Measurements from ENCODE around the gene CRYL1. TPM values are rescaled to one million over a fixed set of nuclear protein-coding genes. Genes with fewer than 3 reads are reported as not detected.

The CRYL1 gene
- total RNA-seq, 2 donors from 2014 or later: 14.5 to 32.2 TPM

- 88 to 93% methylated on average over 5 of the region's 5 CpGs for WGBS, 2 donors
- intact Hi-C loops (cut with DNase I): no loop called here
- TF ChIP-seq POLR2A (IDR thresholded peaks at IDR 0.05) (no peak), CTCF (IDR thresholded peaks at IDR 0.05) (no peak)
These were observed 4.1 kb downstream of the CRYL1 start for GRCh38 chr13:20521364-20522115.

DNA sequence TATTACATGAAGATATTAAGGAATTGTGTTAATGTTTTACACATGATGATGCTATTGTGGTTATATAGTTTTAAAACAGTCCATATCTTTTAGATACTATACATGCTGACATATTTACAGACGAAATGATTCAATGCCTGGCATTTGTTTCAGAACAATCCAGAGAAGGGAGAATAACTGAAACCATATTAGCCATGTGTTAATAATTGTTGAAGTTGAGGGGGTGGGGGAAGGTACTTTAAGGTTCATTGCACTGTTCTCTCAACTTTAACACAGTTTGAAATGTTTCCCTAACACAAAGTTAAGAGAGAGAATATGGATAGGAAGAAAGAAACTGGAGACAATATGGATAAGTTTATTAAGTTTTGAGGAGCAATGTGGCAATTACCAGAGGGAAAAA lies 5.8 kb downstream of the CRYL1 start:
- H3K4me1 ChIP-seq: peaks cover 15% of the 10 kb centered on the region
- no peaks in the 10 kb centered on the region for H3K27me3 ChIP-seq
- H3K9me3 ChIP-seq: no peaks in the 10 kb centered on the region
- WGBS, 2 donors: 60% methylated on average over 1 of the region's 1 CpG
- intact Hi-C loops (cut with DNase I): no loop called here
- no peak for TF ChIP-seq POLR2A (IDR thresholded peaks at IDR 0.05)
- TF ChIP-seq CTCF (IDR thresholded peaks at IDR 0.05): no peak
- no peaks in the 10 kb centered on the region for H3K36me3 ChIP-seq (replicated peaks in 1 of 2; ENCODE audit: insufficient read depth in 1 of 2, low read depth in 2 of 2)
- no peak overlapping the region for H3K4me3 ChIP-seq
- DNase-seq (no peak), ATAC-seq (no peak)
- H3K27ac ChIP-seq: no peak overlapping the region

More at GRCh38 chr13:20521364-20522115, 4.1 kb downstream of the CRYL1 start:
- no peaks in the 10 kb centered on the region for H3K27me3 ChIP-seq
- H3K4me1 ChIP-seq: peaks cover 20% of the 10 kb centered on the region
- ATAC-seq: no peak
- H3K27ac ChIP-seq: no peak overlapping the region
- no peak overlapping the region for H3K4me3 ChIP-seq
- DNase-seq: no peak
- no peaks in the 10 kb centered on the region for H3K36me3 ChIP-seq (replicated peaks in 1 of 2; ENCODE audit: insufficient read depth in 1 of 2, low read depth in 2 of 2)
- H3K9me3 ChIP-seq: no peaks in the 10 kb centered on the region

GRCh38 chr13:20518660-20519100 lies 7.0 kb downstream of the CRYL1 start:
- intact Hi-C loops (cut with DNase I): no loop called here
- no peaks in the 10 kb centered on the region for H3K9me3 ChIP-seq
- ATAC-seq (no peak), DNase-seq (no peak)
- H3K27ac ChIP-seq: no peak overlapping the region
- H3K27me3 ChIP-seq: no peaks in the 10 kb centered on the region
- H3K4me1 ChIP-seq: peaks cover 8% of the 10 kb centered on the region
- H3K4me3 ChIP-seq: no peak overlapping the region
- TF ChIP-seq CTCF (IDR thresholded peaks at IDR 0.05) (no peak), POLR2A (IDR thresholded peaks at IDR 0.05) (no peak)
- no peaks in the 10 kb centered on the region for H3K36me3 ChIP-seq (replicated peaks in 1 of 2; ENCODE audit: insufficient read depth in 1 of 2, low read depth in 2 of 2)
- 68 to 76% methylated on average over 7 of the region's 7 CpGs for WGBS, 2 donors

- intact Hi-C loops (cut with DNase I): no loop called here
- DNase-seq: no peak
- ATAC-seq: no peak
These were observed 10.8 kb downstream of the CRYL1 start for GRCh38 chr13:20514866-20515265.

More at GRCh38 chr13:20514866-20515265, 10.8 kb downstream of the CRYL1 start:
- H3K27ac ChIP-seq: no peak overlapping the region
- no peaks in the 10 kb centered on the region for H3K27me3 ChIP-seq
- H3K4me1 ChIP-seq: peaks cover 8% of the 10 kb centered on the region
- no peaks in the 10 kb centered on the region for H3K9me3 ChIP-seq
- no peak for TF ChIP-seq CTCF (IDR thresholded peaks at IDR 0.05)
- TF ChIP-seq POLR2A (IDR thresholded peaks at IDR 0.05): no peak
- no peaks in the 10 kb centered on the region for H3K36me3 ChIP-seq (replicated peaks in 1 of 2; ENCODE audit: insufficient read depth in 1 of 2, low read depth in 2 of 2)
- WGBS, 2 donors: 79 to 85% methylated on average over 2 of the region's 2 CpGs
- no peak overlapping the region for H3K4me3 ChIP-seq
